Lower leg skin (tissue), 3 donors: Measurements from ENCODE around the gene KSR2.

Experiments used
- CTCF ChIP-seq, 3 donors: fragments of 450-650 bp; IDR thresholded peaks; one replicate each; pipeline ENCODE4 v1.5.1; 2016; ENCODE audit warnings: antibody characterized with exemption in 3 of 3, mild to moderate bottlenecking in 3 of 3, moderate library complexity in 2 of 3
- POLR2A ChIP-seq, 2 donors: fragments of 450-650 bp; IDR thresholded peaks; one replicate each; pipeline ENCODE4 v1.6.1; 2016 to 2017; ENCODE audit warnings: antibody characterized with exemption in 2 of 2, mild to moderate bottlenecking in 1 of 2, moderate library complexity in 1 of 2

GRCh38 chr12:117570608-117571007 lies 398.2 kb downstream of the KSR2 start:
- TF ChIP-seq POLR2A (IDR thresholded peaks at IDR 0.05) (no peak), CTCF (IDR thresholded peaks at IDR 0.05) (no peak)
